ENCODE measurements around the gene CRHR1.

CRHR1 gene

DNA sequence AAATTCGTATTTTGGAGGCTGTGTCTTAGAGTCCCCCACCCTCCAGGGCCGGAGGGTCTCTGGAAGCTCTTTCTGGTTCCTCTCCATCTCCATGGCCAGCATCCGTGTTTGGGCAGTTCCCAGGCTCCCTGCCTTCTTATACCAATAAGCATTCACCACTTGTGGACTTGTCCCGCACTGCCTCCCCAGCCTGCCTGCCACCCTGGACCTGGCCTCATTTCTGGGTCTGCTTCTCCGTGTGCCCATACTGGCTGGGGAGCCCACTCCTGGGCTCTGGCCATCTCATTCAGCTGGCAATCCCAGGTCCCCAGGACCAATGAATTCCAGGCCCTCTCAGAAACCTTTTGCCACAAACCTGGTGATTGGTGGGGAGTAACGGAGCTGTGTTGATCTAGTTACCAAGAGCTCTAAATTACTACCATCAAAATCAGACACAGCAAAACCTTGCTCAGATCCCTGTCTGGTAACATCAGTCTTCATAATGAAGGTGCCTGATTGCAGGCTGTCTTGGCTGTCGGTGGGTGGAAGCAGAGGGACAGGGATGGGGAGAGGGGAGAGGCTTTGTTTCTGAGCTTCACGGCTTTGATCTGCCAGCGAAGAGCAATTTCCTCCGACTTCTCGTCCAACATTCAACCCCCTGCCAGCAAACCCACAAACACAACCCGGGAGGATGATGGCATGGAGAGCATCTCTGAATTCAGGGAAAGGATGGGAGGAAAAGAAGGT is 27.7 kb upstream of the CRHR1 start:
- Mint-ChIP-seq H3K9me3 (no peaks in the 10 kb centered on the region), H3K36me3 (ENCODE audit: low read depth) (no peaks in the 10 kb centered on the region), H3K4me1 (no peaks in the 10 kb centered on the region), H3K27ac (no peak overlapping the region), H3K27me3 (ENCODE audit: low read depth) (peaks cover 41% of the 10 kb centered on the region), H3K4me3 (no peak overlapping the region)
- TF ChIP-seq, protein P1, sequence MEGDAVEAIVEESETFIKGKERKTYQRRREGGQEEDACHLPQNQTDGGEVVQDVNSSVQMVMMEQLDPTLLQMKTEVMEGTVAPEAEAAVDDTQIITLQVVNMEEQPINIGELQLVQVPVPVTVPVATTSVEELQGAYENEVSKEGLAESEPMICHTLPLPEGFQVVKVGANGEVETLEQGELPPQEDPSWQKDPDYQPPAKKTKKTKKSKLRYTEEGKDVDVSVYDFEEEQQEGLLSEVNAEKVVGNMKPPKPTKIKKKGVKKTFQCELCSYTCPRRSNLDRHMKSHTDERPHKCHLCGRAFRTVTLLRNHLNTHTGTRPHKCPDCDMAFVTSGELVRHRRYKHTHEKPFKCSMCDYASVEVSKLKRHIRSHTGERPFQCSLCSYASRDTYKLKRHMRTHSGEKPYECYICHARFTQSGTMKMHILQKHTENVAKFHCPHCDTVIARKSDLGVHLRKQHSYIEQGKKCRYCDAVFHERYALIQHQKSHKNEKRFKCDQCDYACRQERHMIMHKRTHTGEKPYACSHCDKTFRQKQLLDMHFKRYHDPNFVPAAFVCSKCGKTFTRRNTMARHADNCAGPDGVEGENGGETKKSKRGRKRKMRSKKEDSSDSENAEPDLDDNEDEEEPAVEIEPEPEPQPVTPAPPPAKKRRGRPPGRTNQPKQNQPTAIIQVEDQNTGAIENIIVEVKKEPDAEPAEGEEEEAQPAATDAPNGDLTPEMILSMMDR (IDR thresholded peaks at IDR 0.05; ENCODE audit: unreplicated experiment in 3 of 3), result no peak

DNA sequence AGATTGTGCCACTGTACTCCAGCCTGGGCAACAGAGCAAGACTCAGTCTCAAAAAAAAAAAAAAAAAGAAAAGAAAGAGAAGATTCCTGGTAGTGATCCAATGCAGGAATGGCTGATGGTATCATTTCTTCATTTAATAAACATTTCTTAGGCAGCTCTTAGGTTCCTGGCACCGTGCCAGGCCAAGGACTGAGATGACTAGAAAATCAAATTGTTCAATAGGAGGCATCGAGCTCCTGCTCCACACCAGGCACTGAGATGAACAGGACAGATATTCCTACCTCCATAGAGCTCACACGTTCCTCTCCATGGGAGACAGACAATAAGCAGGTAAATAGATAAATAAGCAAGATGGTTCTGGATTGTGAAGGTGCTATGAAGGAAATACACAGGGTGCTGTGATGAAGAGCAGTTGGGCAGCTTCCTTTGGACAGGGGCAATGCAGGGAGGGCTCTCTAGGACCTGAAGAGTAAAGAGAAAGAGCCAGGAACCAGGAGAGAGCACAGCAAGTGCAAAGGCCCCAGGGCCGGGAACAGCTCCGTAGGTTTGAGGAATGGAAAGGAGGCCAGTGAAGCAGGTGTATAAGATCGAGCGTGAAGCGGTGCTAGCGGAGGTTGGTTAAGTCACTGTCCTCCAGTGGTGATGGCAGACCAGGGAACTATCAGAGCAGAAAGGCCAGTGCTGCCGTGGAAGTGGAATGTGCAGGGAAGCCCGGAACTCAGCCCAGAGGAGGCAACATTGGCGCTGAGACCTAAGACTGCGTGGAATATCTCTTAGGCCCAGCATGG is 26.5 kb upstream of the CRHR1 start:
- Mint-ChIP-seq H3K4me3 (no peak overlapping the region), H3K9me3 (no peaks in the 10 kb centered on the region), H3K27me3 (ENCODE audit: low read depth) (peaks cover 38% of the 10 kb centered on the region), H3K27ac (no peak overlapping the region), H3K36me3 (ENCODE audit: low read depth) (no peaks in the 10 kb centered on the region), H3K4me1 (no peaks in the 10 kb centered on the region)
- TF ChIP-seq, protein P1 (IDR thresholded peaks at IDR 0.05; ENCODE audit: unreplicated experiment in 3 of 3), result no peak

DNA sequence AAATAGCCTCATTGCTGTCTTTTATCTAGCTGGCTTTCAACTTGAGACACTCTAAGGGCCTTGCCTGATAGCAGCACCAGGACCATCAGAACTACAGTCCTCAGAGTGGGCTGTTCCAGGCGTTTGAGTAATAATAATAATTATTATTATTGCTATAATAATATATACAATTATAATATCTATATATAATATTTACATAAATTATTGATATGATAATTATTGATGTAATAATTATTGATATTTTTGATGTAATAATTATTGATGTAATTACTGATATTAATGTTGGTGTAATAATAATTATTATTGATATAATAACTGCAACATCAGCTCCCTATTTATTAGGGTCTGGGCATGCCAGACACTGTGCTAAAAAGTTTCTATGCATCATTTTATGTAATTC is 25.6 kb upstream of the CRHR1 start:
- no peak overlapping the region for H3K27ac Mint-ChIP-seq
- H3K36me3 Mint-ChIP-seq (ENCODE audit: low read depth), result no peaks in the 10 kb centered on the region
- TF ChIP-seq, protein P1 (IDR thresholded peaks at IDR 0.05; ENCODE audit: unreplicated experiment in 3 of 3), result no peak
- no peaks in the 10 kb centered on the region for H3K9me3 Mint-ChIP-seq
- H3K4me1 Mint-ChIP-seq, result no peaks in the 10 kb centered on the region
- peaks cover 43% of the 10 kb centered on the region for H3K27me3 Mint-ChIP-seq (ENCODE audit: low read depth)
- no peak overlapping the region for H3K4me3 Mint-ChIP-seq

DNA sequence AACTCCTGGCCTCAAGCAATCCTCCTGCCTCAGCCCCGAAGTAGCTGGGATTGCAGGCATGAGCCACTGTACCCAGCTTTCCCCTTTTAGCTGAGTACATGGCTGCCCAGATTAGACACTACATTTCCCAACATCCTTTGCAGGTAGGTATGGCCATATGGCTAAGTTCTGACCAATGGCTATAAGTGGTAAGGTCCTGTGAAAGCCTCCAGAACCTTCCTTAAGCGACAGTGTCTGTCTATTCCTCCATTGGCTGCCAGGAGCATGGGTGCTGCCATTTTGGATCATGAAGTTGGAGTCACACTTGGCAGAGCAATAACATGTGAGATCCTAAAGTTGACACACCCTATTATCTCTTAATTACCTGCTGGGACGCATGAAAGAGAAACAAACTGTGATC is 24.4 kb upstream of the CRHR1 start:
- no peak overlapping the region for H3K27ac Mint-ChIP-seq
- H3K36me3 Mint-ChIP-seq (ENCODE audit: low read depth), result no peaks in the 10 kb centered on the region
- H3K4me3 Mint-ChIP-seq, result no peak overlapping the region
- no peaks in the 10 kb centered on the region for H3K9me3 Mint-ChIP-seq
- H3K27me3 Mint-ChIP-seq (ENCODE audit: low read depth), result peaks cover 52% of the 10 kb centered on the region
- TF ChIP-seq, protein P1 (IDR thresholded peaks at IDR 0.05; ENCODE audit: unreplicated experiment in 3 of 3), result no peak
- H3K4me1 Mint-ChIP-seq, result no peaks in the 10 kb centered on the region

DNA sequence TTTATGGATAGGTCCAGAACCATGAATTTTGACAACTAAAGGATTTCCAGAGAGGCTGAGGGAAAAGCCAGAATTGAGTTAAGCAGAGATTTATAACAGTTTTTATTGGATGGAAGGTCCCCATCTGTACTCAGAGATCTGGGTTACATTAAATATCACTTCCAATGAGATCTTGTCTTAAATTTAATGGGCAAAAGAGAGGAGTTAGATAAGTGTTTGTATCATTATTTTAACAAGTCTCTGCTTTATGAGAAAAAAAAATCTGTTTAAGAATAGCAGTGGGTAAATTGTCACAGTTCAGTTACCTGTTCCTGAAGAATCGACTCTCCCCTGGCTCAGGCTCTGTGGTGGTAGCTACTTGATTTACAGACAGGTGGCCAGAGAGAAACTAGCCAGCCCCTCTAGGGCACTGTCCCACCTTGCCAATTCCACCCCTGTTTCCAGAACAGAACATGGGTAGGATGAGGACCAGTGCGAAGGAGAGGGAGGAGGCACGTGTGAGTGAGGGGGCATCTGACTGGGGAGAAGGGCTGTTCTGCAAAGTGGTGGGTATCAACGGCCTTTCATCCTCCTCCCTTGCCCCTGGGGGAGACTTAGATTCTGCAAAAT is 22.1 kb upstream of the CRHR1 start:
- Mint-ChIP-seq H3K4me3 (no peak overlapping the region), H3K36me3 (ENCODE audit: low read depth) (no peaks in the 10 kb centered on the region), H3K9me3 (no peaks in the 10 kb centered on the region), H3K4me1 (no peaks in the 10 kb centered on the region), H3K27me3 (ENCODE audit: low read depth) (peaks cover 38% of the 10 kb centered on the region), H3K27ac (no peak overlapping the region)
- TF ChIP-seq, protein P1 (IDR thresholded peaks at IDR 0.05; ENCODE audit: unreplicated experiment in 3 of 3), result no peak

Data from nephron (organoid).